ENCODE results near the gene ELN.

The ELN gene

GRCh38 chr7:74097937-74098614, 70.1 kb downstream of the ELN start:
- DNase-seq: no peak

GRCh38 chr7:74099031-74099430, 71.1 kb downstream of the ELN start:
- no peak for DNase-seq

GRCh38 chr7:74101061-74101681, 73.2 kb downstream of the ELN start:
- DNase-seq: no peak

- no peak for DNase-seq
Observed at GRCh38 chr7:74103219-74103772, 75.3 kb downstream of the ELN start.

GRCh38 chr7:74104702-74105101, 76.7 kb downstream of the ELN start:
- no peak for DNase-seq

GRCh38 chr7:74105992-74106391, 78.0 kb downstream of the ELN start:
- DNase-seq: no peak

- DNase-seq: no peak
Observed at GRCh38 chr7:74106846-74107245, 78.9 kb downstream of the ELN start.

- DNase-seq: no peak
Observed at GRCh38 chr7:74115326-74115725, 87.4 kb downstream of the ELN start.

- DNase-seq: no peak
Observed at GRCh38 chr7:74116356-74116755, 88.4 kb downstream of the ELN start.
